Upper lobe of left lung (tissue), 6 donors: Measurements from ENCODE around the gene SLC6A6. TPM values are rescaled to one million over a fixed set of nuclear protein-coding genes. Genes with fewer than 3 reads are reported as not detected.

Experiments
- ATAC-seq, 2 donors: fragments of 200-7000 bp; cut with Tn5 transposase; one replicate each; pipeline ENCODE4 v1.9.1; 2022; ENCODE audit warnings: mild to moderate bottlenecking in 2 of 2, moderate library complexity in 2 of 2; ENCODE audit not compliant: low FRiP score in 2 of 2
- DNase-seq, 2 donors: peaks; one replicate each; pipeline ENCODE4 v3.0.0-alpha.2; 2019 to 2020
- H3K27ac ChIP-seq, 4 donors: fragments of 200-600 bp; sonication (generic); one replicate each; pipeline ENCODE4 v1.5.1; 2016 to 2019
- H3K27me3 ChIP-seq, 4 donors: fragments of 200-600 bp; sonication (generic); one replicate each; pipeline ENCODE4 v1.5.1; 2017 to 2019
- H3K36me3 ChIP-seq, 4 donors: fragments of 200-600 bp; sonication (generic); one replicate each; pipeline ENCODE4 v1.5.1; 2016 to 2019
- H3K4me1 ChIP-seq, 4 donors: fragments of 200-600 bp; sonication (generic); one replicate each; pipeline ENCODE4 v1.5.1; 2018 to 2019
- H3K4me3 ChIP-seq, 4 donors: fragments of 200-600 bp; sonication (generic); one replicate each; pipeline ENCODE4 v1.5.1; 2017 to 2019; ENCODE audit warnings: mild to moderate bottlenecking in 2 of 4, moderate library complexity in 1 of 4
- H3K9me3 ChIP-seq, 4 donors: fragments of 200-600 bp; sonication (generic); one replicate each; pipeline ENCODE4 v1.5.1; 2018 to 2019
- EP300 ChIP-seq, 4 donors: sonication (generic); formaldehyde crosslinking; IDR thresholded peaks; one replicate each; pipeline ENCODE4 v1.5.1; 2017; ENCODE audit warnings: antibody characterized with exemption in 4 of 4, control low read depth in 2 of 4
- POLR2A ChIP-seq, 4 donors: fragments of 450-650 bp; IDR thresholded peaks; one replicate each; pipeline ENCODE4 v1.5.1; 2016 to 2017; ENCODE audit warnings: antibody characterized with exemption in 4 of 4, mild to moderate bottlenecking in 2 of 4
- POLR2AphosphoS5 ChIP-seq, 2 donors: sonication (generic); formaldehyde crosslinking; IDR thresholded peaks; one replicate each; pipeline ENCODE4 v1.5.1; 2017; ENCODE audit warnings: antibody characterized with exemption in 2 of 2
- WGBS, 2 donors: methylation state at CpG; one replicate each; pipeline ENCODE4 v1.1.5; 2017 to 2018; 5-methylcytosine and 5-hydroxymethylcytosine counted together
- total RNA-seq, 6 donors: library from RNA; depleted of rRNA in 4 of 6; stranded (reverse); fragments of >200 nt in 4 of 6; gene quantifications; one replicate each; pipeline versions ENCODE4 v1.1.0 to v1.2.1, GENCODE V29; 2016 to 2021
- TF ChIP-seq, protein P1 (sequence below), 6 experiments: fragments of 450-650 bp in 4 of 6; fragments of 200-600 bp in 2 of 6; sonication (generic) in 2 of 6; IDR thresholded peaks; one replicate each; pipeline ENCODE4 v1.5.1; 2016 to 2019; ENCODE audit warnings: antibody characterized with exemption in 6 of 6
- donor health status: DM: no; HTN: no; CAD: no; lungs with moderate emphysema.
- donor health status: DM: no; HTN: yes; CAD: no; lungs with severe emphysema.

Gene SLC6A6
- total RNA-seq, 6 donors from 2014 or later = 60.6 to 154 (median 92.8) TPM

GRCh38 chr3:14521611-14522010 lies 119.2 kb downstream of the SLC6A6 start:
- Histone ChIP-seq H3K27me3 (no peaks in the 10 kb centered on the region), H3K27ac (no peak overlapping the region), H3K36me3 (no peaks in the 10 kb centered on the region), H3K4me3 (no peak overlapping the region), H3K9me3 (no peaks in the 10 kb centered on the region), H3K4me1 (peaks cover 0 to 4% (median 0%) of the 10 kb centered on the region in 4 donors)
- 78 to 80% methylated on average over 6 to 12 of the region's 12 CpGs for WGBS, 2 donors
- ATAC-seq (no peak), DNase-seq (no peak)
- TF ChIP-seq POLR2A (IDR thresholded peaks at IDR 0.05) (no peak), POLR2AphosphoS5 (IDR thresholded peaks at IDR 0.05) (no peak), EP300 (IDR thresholded peaks at IDR 0.05) (no peak)
- TF ChIP-seq, protein P1, sequence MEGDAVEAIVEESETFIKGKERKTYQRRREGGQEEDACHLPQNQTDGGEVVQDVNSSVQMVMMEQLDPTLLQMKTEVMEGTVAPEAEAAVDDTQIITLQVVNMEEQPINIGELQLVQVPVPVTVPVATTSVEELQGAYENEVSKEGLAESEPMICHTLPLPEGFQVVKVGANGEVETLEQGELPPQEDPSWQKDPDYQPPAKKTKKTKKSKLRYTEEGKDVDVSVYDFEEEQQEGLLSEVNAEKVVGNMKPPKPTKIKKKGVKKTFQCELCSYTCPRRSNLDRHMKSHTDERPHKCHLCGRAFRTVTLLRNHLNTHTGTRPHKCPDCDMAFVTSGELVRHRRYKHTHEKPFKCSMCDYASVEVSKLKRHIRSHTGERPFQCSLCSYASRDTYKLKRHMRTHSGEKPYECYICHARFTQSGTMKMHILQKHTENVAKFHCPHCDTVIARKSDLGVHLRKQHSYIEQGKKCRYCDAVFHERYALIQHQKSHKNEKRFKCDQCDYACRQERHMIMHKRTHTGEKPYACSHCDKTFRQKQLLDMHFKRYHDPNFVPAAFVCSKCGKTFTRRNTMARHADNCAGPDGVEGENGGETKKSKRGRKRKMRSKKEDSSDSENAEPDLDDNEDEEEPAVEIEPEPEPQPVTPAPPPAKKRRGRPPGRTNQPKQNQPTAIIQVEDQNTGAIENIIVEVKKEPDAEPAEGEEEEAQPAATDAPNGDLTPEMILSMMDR (IDR thresholded peaks at IDR 0.05) = no peak

DNA sequence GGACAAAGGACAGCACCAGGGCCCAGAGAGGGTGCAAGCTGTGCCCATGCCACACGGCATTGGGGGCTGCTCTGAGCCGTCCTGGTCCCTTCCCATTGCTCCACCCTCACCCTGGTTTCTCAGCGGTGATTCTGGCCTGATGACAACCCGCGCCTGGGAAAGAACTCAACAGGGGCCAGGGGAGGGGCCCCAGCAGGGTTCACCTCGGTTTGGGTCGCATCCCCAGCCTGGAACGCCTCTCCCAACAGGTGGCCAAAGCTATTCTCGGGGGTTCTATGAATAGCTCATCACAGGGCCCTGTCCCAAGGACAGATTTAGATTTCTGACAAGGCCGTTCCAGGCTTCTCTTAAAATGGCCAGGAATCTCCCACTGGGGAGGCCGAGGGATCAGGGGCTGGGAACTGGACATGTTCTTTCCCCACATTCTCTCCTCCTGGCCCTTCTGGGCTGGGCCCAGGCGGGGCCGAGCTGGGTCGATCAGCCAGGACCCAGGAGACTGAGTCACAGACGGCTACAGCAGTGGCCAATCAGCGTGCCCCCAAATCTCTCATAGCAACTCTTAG lies 119.8 kb downstream of the SLC6A6 start:
- Histone ChIP-seq H3K4me1 (peaks cover 0 to 4% (median 0%) of the 10 kb centered on the region in 4 donors), H3K27me3 (no peaks in the 10 kb centered on the region), H3K36me3 (no peaks in the 10 kb centered on the region), H3K4me3 (no peak overlapping the region), H3K27ac (no peak overlapping the region), H3K9me3 (no peaks in the 10 kb centered on the region)
- DNase-seq (no peak), ATAC-seq (peak in 1 of 2 donors; percentile 20)
- 74 to 76% methylated on average over 10 to 14 of the region's 16 CpGs for WGBS, 2 donors
- TF ChIP-seq, protein P1 (IDR thresholded peaks at IDR 0.05) = no peak
- TF ChIP-seq POLR2AphosphoS5 (IDR thresholded peaks at IDR 0.05) = no peak
- TF ChIP-seq POLR2A (IDR thresholded peaks at IDR 0.05) = no peak
- no peak for TF ChIP-seq EP300 (IDR thresholded peaks at IDR 0.05)

- no peaks in the 10 kb centered on the region for H3K9me3 ChIP-seq
- WGBS, 2 donors = 89 to 93% methylated on average over 5 to 12 of the region's 12 CpGs
- TF ChIP-seq EP300 (IDR thresholded peaks at IDR 0.05) (no peak), POLR2AphosphoS5 (IDR thresholded peaks at IDR 0.05) (no peak), POLR2A (IDR thresholded peaks at IDR 0.05) (no peak)
- TF ChIP-seq, protein P1 (IDR thresholded peaks at IDR 0.05) = no peak
- peaks cover 0 to 4% (median 0%) of the 10 kb centered on the region in 4 donors for H3K4me1 ChIP-seq
- H3K27ac ChIP-seq = no peak overlapping the region
- H3K4me3 ChIP-seq = no peak overlapping the region
- no peak for ATAC-seq
- no peak for DNase-seq
- no peaks in the 10 kb centered on the region for H3K36me3 ChIP-seq
- H3K27me3 ChIP-seq = no peaks in the 10 kb centered on the region
Observed at GRCh38 chr3:14522768-14523167, 120.4 kb downstream of the SLC6A6 start.

DNA sequence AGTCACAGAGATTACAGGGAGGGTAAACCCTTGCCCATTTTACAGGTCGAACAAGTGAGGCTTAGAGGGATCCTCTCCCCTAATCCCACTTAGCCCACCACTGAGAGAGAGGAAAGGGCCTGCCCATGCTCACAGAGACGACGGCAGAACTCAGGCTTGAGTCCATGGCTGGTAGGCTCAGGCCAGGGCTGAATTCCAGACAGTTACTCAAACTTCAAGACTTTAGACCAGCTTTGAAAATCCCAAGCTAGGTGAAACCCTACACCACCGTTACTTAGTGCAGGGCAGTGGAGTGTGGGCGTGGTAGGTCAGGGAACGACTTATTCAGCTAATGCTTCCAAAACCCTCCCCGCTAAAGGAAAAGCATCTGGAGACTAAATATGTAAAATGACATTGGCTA lies 121.4 kb downstream of the SLC6A6 start:
- Histone ChIP-seq H3K9me3 (no peaks in the 10 kb centered on the region), H3K27me3 (no peaks in the 10 kb centered on the region), H3K27ac (no peak overlapping the region), H3K4me1 (peaks cover 0 to 4% (median 0%) of the 10 kb centered on the region in 4 donors), H3K36me3 (no peaks in the 10 kb centered on the region), H3K4me3 (no peak overlapping the region)
- no peak for ATAC-seq
- DNase-seq = no peak
- 57 to 70% methylated on average over 4 to 7 of the region's 7 CpGs for WGBS, 2 donors
- no peak for TF ChIP-seq POLR2AphosphoS5 (IDR thresholded peaks at IDR 0.05)
- TF ChIP-seq POLR2A (IDR thresholded peaks at IDR 0.05) = no peak
- TF ChIP-seq, protein P1 (IDR thresholded peaks at IDR 0.05) = no peak
- TF ChIP-seq EP300 (IDR thresholded peaks at IDR 0.05) = no peak

GRCh38 chr3:14524311-14524711 lies 121.9 kb downstream of the SLC6A6 start:
- Histone ChIP-seq H3K4me1 (peaks cover 0 to 4% (median 0%) of the 10 kb centered on the region in 4 donors), H3K9me3 (no peaks in the 10 kb centered on the region), H3K4me3 (no peak overlapping the region), H3K36me3 (no peaks in the 10 kb centered on the region), H3K27me3 (no peaks in the 10 kb centered on the region), H3K27ac (no peak overlapping the region)
- no peak for DNase-seq
- peak in 1 of 2 donors; percentile 10 for ATAC-seq
- WGBS, 2 donors = 91% methylated on average over 11 to 14 of the region's 14 CpGs
- TF ChIP-seq POLR2AphosphoS5 (IDR thresholded peaks at IDR 0.05) (no peak), EP300 (IDR thresholded peaks at IDR 0.05) (no peak), POLR2A (IDR thresholded peaks at IDR 0.05) (no peak)
- TF ChIP-seq, protein P1 (IDR thresholded peaks at IDR 0.05) = no peak
